ENCODE results near the gene GPNMB. TPM values are rescaled to one million over a fixed set of nuclear protein-coding genes. Genes with fewer than 3 reads are reported as not detected.

The GPNMB gene
- total and polyA plus RNA-seq, 2 of the 4 experiments (the other 2 are of a cell fraction) = under 0.01 to 0.14 TPM

GRCh38 chr7:23249486-23249885 lies 2.9 kb downstream of the GPNMB start:
- ATAC-seq (ENCODE audit: low read depth) = no peak
- peaks cover 51% of the 10 kb centered on the region for H3K27me3 ChIP-seq (ENCODE audit: control insufficient read depth, insufficient read depth, low read length)
- in situ Hi-C loops (cut with MboI; ENCODE audit: low sequenced_read_pairs) = no loop called here
- no peak overlapping the region for H2AK5ac ChIP-seq (ENCODE audit: low read depth, low read length)
- POLR2A ChIA-PET (ENCODE audit: unreplicated experiment) = no interaction called here
- H3K9me3 ChIP-seq (ENCODE audit: control insufficient read depth, insufficient read depth, low read length) = peaks cover 5% of the 10 kb centered on the region
- H4K91ac ChIP-seq (ENCODE audit: insufficient read depth, low read depth, low read length) = no peak overlapping the region
- BruUV-seq (replicated peaks) = no TSS peak
- no peak overlapping the region for H2BK15ac ChIP-seq (ENCODE audit: low read depth, low read length)
- dilution Hi-C loops (cut with HindIII; ENCODE audit: low sequenced_read_pairs, unreplicated experiment) = no loop called here
- no peak for DNase-seq
- CTCF ChIA-PET = interaction anchor here (0.7 to 0.9 kb wide), 2 partner anchors 13 to 521 kb away, joined by 3 read pairs; no protein-coding TSS in a partner anchor
- no peak overlapping the region for H2BK20ac ChIP-seq (ENCODE audit: low read depth, low read length)
- H4K8ac ChIP-seq (ENCODE audit: low read depth in 2 of 2, low read length in 2 of 2) = no peak overlapping the region
- no peak overlapping the region for H3K4me2 ChIP-seq (ENCODE audit: low read depth, low read length)
- intact Hi-C loops (cut with micrococcal nuclease) = no loop called here
- H3K79me1 ChIP-seq (ENCODE audit: low read depth in 1 of 2, low read length in 2 of 2) = no peaks in the 10 kb centered on the region
- no peak overlapping the region for H2AK9ac ChIP-seq (replicated peaks; ENCODE audit: low read depth, low read length, poor library complexity)
- no peaks in the 10 kb centered on the region for H3K36me3 ChIP-seq (ENCODE audit: control insufficient read depth, insufficient read depth, low read length)
- no peak overlapping the region for H3K4me3 ChIP-seq (ENCODE audit: insufficient read depth, low read depth, low read length)
- no peak overlapping the region for H3K18ac ChIP-seq (ENCODE audit: low read depth, low read length)
- no peak overlapping the region for H3K9ac ChIP-seq (ENCODE audit: low read depth, low read length)
- no peak overlapping the region for H3K23ac ChIP-seq (ENCODE audit: low read depth, low read length)
- no peak overlapping the region for H4K5ac ChIP-seq (ENCODE audit: low read depth, low read length)
- TF ChIP-seq MAZ (IDR thresholded peaks at IDR 0.05; ENCODE audit: borderline replicate concordance, low read depth, low read length) (no peak), RAD21 (IDR thresholded peaks at IDR 0.05; ENCODE audit: low read length) (no peak), FOS (IDR thresholded peaks at IDR 0.05; ENCODE audit: low read depth, low read length) (no peak), CHD1 (IDR thresholded peaks at IDR 0.05; ENCODE audit: low read depth, low read length) (no peak), RCOR1 (IDR thresholded peaks at IDR 0.05; ENCODE audit: insufficient replicate concordance, low read length) (no peak), CTCF (conservative IDR thresholded peaks at IDR 0.05; ENCODE audit: low read depth, low read length) (no peak), MXI1 (IDR thresholded peaks at IDR 0.05; ENCODE audit: borderline replicate concordance, low read depth, low read length) (no peak)
- H3K9me1 ChIP-seq (ENCODE audit: insufficient read depth, low read length) = no peaks in the 10 kb centered on the region
- H3K27ac ChIP-seq (ENCODE audit: insufficient read depth, low read length) = no peak overlapping the region
- H2BK120ac ChIP-seq (ENCODE audit: low read depth, low read length) = no peak overlapping the region
- no peaks in the 10 kb centered on the region for H4K20me1 ChIP-seq (ENCODE audit: insufficient read depth, low read length)
- H2AFZ ChIP-seq (replicated peaks; ENCODE audit: low read length, poor library complexity) = no peak overlapping the region
- no peak overlapping the region for H3K4ac ChIP-seq (ENCODE audit: low read depth, low read length)
- H3K14ac ChIP-seq (replicated peaks; ENCODE audit: low read depth, low read length) = no peak overlapping the region
- H2BK5ac ChIP-seq (ENCODE audit: low read depth, low read length, poor library complexity, severe bottlenecking) = no peak overlapping the region
- no peaks in the 10 kb centered on the region; the same call in 1 of the 2 replicates for H3K4me1 ChIP-seq (ENCODE audit: control insufficient read depth, insufficient read depth, low read length)
- no peak overlapping the region for H3K56ac ChIP-seq (ENCODE audit: extremely low read depth, insufficient read depth, low read length)
